ENCODE data around the gene CTSW.
A peak's percentile ranks its signal among the peaks of the same experiment; 100 is the strongest.

CTSW gene

DNA sequence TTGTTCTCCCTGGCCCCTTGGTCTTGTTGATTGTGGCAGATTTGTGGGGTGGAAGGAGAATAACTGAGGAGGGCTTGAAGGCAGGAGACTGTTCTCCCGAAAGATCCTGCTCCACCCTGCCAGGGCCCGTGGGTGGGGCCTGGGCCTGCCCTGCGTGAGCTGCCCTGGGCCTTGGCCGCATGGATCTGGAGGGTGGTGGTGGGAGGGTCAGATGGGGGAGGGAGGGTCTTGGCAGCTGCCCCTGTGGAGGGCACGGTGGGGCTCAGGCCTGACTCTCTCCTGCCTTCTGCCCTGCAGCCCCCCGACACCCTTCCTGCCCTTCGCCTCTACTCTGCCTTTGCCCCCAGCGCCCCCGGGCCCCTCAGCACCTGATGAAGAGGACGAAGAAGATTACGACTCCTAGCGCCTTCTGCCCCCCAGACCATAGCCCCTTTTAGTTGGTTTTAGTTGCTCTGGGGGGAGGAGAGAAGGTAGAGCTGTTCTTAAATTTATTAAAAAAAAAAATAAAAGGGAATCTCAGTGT is 41.5 kb downstream of the CTSW start:
- Histone ChIP-seq H3K9me3 (no peaks in the 10 kb centered on the region), H3K27ac (peak overlapping the region; percentile 87 to 90), H3K4me1 (peaks cover 5 to 38% (median 37%) of the 10 kb centered on the region in 4 donors), H3K36me3 (peaks cover 13 to 32% (median 20%) of the 10 kb centered on the region in 3 donors), H3K27me3 (no peaks in the 10 kb centered on the region), H3K4me3 (peak overlapping the region; percentile 89 to 92)
- no peak for DNase-seq
- TF ChIP-seq, protein P1, sequence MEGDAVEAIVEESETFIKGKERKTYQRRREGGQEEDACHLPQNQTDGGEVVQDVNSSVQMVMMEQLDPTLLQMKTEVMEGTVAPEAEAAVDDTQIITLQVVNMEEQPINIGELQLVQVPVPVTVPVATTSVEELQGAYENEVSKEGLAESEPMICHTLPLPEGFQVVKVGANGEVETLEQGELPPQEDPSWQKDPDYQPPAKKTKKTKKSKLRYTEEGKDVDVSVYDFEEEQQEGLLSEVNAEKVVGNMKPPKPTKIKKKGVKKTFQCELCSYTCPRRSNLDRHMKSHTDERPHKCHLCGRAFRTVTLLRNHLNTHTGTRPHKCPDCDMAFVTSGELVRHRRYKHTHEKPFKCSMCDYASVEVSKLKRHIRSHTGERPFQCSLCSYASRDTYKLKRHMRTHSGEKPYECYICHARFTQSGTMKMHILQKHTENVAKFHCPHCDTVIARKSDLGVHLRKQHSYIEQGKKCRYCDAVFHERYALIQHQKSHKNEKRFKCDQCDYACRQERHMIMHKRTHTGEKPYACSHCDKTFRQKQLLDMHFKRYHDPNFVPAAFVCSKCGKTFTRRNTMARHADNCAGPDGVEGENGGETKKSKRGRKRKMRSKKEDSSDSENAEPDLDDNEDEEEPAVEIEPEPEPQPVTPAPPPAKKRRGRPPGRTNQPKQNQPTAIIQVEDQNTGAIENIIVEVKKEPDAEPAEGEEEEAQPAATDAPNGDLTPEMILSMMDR (IDR thresholded peaks at IDR 0.05), result no peak
- intact Hi-C loops (cut with DNase I; ENCODE audit: low total_unique reads), result loop anchor here (5.0 kb wide), 1 partner anchor 41 kb away; the partner anchor contains the start of gene SART1

DNA sequence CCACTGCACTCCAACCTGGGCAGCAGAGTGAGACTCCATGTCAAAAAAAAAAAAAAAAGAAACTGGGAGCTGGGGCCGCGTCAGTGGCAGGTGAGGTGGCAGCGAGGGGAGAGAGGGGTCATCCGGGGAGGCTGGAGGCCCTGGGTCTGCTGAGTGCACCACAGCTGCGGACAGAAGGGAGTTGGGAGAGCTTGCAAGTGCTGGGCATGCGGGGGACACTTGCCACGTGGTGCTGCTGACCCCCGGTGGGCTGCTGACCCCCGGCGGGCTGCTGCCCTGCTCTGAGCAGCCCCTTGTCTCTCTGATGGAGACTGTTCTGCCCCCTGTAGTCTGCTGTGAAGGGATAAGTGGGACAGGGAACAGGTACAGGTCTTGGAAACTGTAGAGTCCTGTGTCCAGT is 42.2 kb downstream of the CTSW start:
- H3K36me3 ChIP-seq, result peaks cover 13 to 32% (median 20%) of the 10 kb centered on the region in 3 donors
- no peak for DNase-seq
- no peak overlapping the region for H3K27ac ChIP-seq
- peaks cover 5 to 30% (median 29%) of the 10 kb centered on the region in 4 donors for H3K4me1 ChIP-seq
- intact Hi-C loops (cut with DNase I; ENCODE audit: low total_unique reads), result loop anchor here (5.0 kb wide), 1 partner anchor 40 kb away; the partner anchor contains the start of gene SART1
- H3K9me3 ChIP-seq, result no peaks in the 10 kb centered on the region
- no peaks in the 10 kb centered on the region for H3K27me3 ChIP-seq
- no peak overlapping the region for H3K4me3 ChIP-seq
- TF ChIP-seq, protein P1 (IDR thresholded peaks at IDR 0.05), result no peak

DNA sequence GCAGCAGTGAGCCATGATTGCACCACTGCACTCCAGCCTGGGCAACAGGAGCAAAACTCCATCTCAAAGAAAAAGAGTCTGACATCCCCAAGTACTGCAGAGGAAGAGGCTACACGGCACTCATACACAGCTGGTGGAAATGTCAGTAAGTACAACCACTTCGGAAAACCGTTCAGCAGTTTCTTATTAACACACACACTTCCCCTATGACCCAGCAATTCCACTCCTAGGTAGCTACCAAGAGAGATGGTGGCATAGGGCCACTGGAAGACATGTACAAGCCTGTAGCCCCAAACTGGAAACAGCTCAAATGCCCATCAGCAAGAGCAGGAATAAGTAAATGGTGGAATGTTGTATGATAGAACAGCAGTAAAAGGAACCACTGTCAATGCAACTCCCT is 42.9 kb downstream of the CTSW start:
- H3K9me3 ChIP-seq, result no peaks in the 10 kb centered on the region
- H3K27me3 ChIP-seq, result no peaks in the 10 kb centered on the region
- intact Hi-C loops (cut with DNase I; ENCODE audit: low total_unique reads), result loop anchor here (5.0 kb wide), 1 partner anchor 40 kb away; the partner anchor contains the start of gene SART1
- H3K4me3 ChIP-seq, result no peak overlapping the region
- TF ChIP-seq, protein P1 (IDR thresholded peaks at IDR 0.05), result no peak
- H3K4me1 ChIP-seq, result peaks cover 3 to 23% (median 22%) of the 10 kb centered on the region in 4 donors
- H3K27ac ChIP-seq, result no peak overlapping the region
- DNase-seq, result no peak
- H3K36me3 ChIP-seq, result peaks cover 13 to 32% (median 20%) of the 10 kb centered on the region in 3 donors

- DNase-seq, result no peak
- intact Hi-C loops (cut with DNase I; ENCODE audit: low total_unique reads), result no loop called here
- H3K4me1 ChIP-seq, result peaks cover 0 to 11% (median 9%) of the 10 kb centered on the region in 4 donors
- H3K9me3 ChIP-seq, result no peaks in the 10 kb centered on the region
- H3K36me3 ChIP-seq, result peaks cover 13 to 32% (median 20%) of the 10 kb centered on the region in 3 donors
- H3K4me3 ChIP-seq, result no peak overlapping the region
- H3K27me3 ChIP-seq, result no peaks in the 10 kb centered on the region
- TF ChIP-seq, protein P1 (IDR thresholded peaks at IDR 0.05), result no peak
- no peak overlapping the region for H3K27ac ChIP-seq
Measured at GRCh38 chr11:65925397-65925796, 45.8 kb downstream of the CTSW start.

- Histone ChIP-seq H3K27me3 (peaks cover 0 to 2% of the 10 kb centered on the region in 2 donors), H3K9me3 (no peaks in the 10 kb centered on the region), H3K4me1 (no peaks in the 10 kb centered on the region), H3K36me3 (peaks cover under 1 to 12% (median 5%) of the 10 kb centered on the region in 3 donors), H3K27ac (no peak overlapping the region), H3K4me3 (no peak overlapping the region)
- intact Hi-C loops (cut with DNase I; ENCODE audit: low total_unique reads), result no loop called here
- TF ChIP-seq, protein P1 (IDR thresholded peaks at IDR 0.05), result no peak
- DNase-seq, result no peak
Measured at GRCh38 chr11:65927904-65928397, 48.3 kb downstream of the CTSW start.

Measured in tibial artery (tissue), 4 donors.